ENCODE measurements around the gene IGSF23.

The IGSF23 gene

GRCh38 chr19:44646049-44646416, 32.7 kb downstream of the IGSF23 start:
- Histone ChIP-seq H3K36me3 (peaks cover 29% of the 10 kb centered on the region), H3K27me3 (no peaks in the 10 kb centered on the region), H3K4me3 (ENCODE audit: low read depth in 1 of 2, low read length in 1 of 2) (no peak overlapping the region), H3K4me1 (ENCODE audit: control insufficient read depth in 1 of 2, insufficient read depth in 1 of 2, low read depth in 1 of 2, low read length in 1 of 2) (peaks cover 10 to 11% of the 10 kb centered on the region in 2 experiments), H3K27ac (no peak overlapping the region), H3K9me3 (no peaks in the 10 kb centered on the region)
- TF ChIP-seq CTCF (IDR thresholded peaks at IDR 0.05), result no peak

- Histone ChIP-seq H3K36me3 (peaks cover 39% of the 10 kb centered on the region), H3K4me3 (ENCODE audit: low read depth in 1 of 2, low read length in 1 of 2) (no peak overlapping the region), H3K27ac (no peak overlapping the region), H3K27me3 (no peaks in the 10 kb centered on the region), H3K9me3 (no peaks in the 10 kb centered on the region), H3K4me1 (ENCODE audit: control insufficient read depth in 1 of 2, insufficient read depth in 1 of 2, low read depth in 1 of 2, low read length in 1 of 2) (peaks cover 10 to 11% of the 10 kb centered on the region in 2 experiments)
- TF ChIP-seq CTCF (IDR thresholded peaks at IDR 0.05), result no peak
Measured at GRCh38 chr19:44647144-44647543, 33.8 kb downstream of the IGSF23 start.

GRCh38 chr19:44648631-44649251, 35.4 kb downstream of the IGSF23 start:
- H3K27me3 ChIP-seq, result no peaks in the 10 kb centered on the region
- H3K9me3 ChIP-seq, result no peaks in the 10 kb centered on the region
- no peak overlapping the region for H3K27ac ChIP-seq
- TF ChIP-seq CTCF (IDR thresholded peaks at IDR 0.05), result no peak
- H3K36me3 ChIP-seq, result peaks cover 49% of the 10 kb centered on the region
- no peak overlapping the region for H3K4me3 ChIP-seq (ENCODE audit: low read depth in 1 of 2, low read length in 1 of 2)
- peaks cover 6 to 7% of the 10 kb centered on the region in 2 experiments for H3K4me1 ChIP-seq (ENCODE audit: control insufficient read depth in 1 of 2, insufficient read depth in 1 of 2, low read depth in 1 of 2, low read length in 1 of 2)

GRCh38 chr19:44649578-44650145, 36.3 kb downstream of the IGSF23 start:
- H3K36me3 ChIP-seq, result peaks cover 49% of the 10 kb centered on the region
- no peak overlapping the region for H3K27ac ChIP-seq
- no peak for TF ChIP-seq CTCF (IDR thresholded peaks at IDR 0.05)
- H3K4me1 ChIP-seq (ENCODE audit: control insufficient read depth in 1 of 2, insufficient read depth in 1 of 2, low read depth in 1 of 2, low read length in 1 of 2), result peaks cover under 1 to 3% of the 10 kb centered on the region in 2 experiments
- H3K27me3 ChIP-seq, result no peaks in the 10 kb centered on the region
- H3K4me3 ChIP-seq (ENCODE audit: low read depth in 1 of 2, low read length in 1 of 2), result no peak overlapping the region
- no peaks in the 10 kb centered on the region for H3K9me3 ChIP-seq

GRCh38 chr19:44653343-44653742, 40.0 kb downstream of the IGSF23 start:
- Histone ChIP-seq H3K27me3 (no peaks in the 10 kb centered on the region), H3K27ac (no peak overlapping the region), H3K4me3 (ENCODE audit: low read depth in 1 of 2, low read length in 1 of 2) (no peak overlapping the region), H3K36me3 (peaks cover 48% of the 10 kb centered on the region), H3K9me3 (no peaks in the 10 kb centered on the region), H3K4me1 (ENCODE audit: control insufficient read depth in 1 of 2, insufficient read depth in 1 of 2, low read depth in 1 of 2, low read length in 1 of 2) (peaks cover 0 to 3% of the 10 kb centered on the region in 2 experiments)
- TF ChIP-seq CTCF (IDR thresholded peaks at IDR 0.05), result no peak

Data from neutrophil (primary cell).